ENCODE results near the gene TMEM134.
A peak's percentile ranks its signal among the peaks of the same experiment; 100 is the strongest.

TMEM134 gene

DNA sequence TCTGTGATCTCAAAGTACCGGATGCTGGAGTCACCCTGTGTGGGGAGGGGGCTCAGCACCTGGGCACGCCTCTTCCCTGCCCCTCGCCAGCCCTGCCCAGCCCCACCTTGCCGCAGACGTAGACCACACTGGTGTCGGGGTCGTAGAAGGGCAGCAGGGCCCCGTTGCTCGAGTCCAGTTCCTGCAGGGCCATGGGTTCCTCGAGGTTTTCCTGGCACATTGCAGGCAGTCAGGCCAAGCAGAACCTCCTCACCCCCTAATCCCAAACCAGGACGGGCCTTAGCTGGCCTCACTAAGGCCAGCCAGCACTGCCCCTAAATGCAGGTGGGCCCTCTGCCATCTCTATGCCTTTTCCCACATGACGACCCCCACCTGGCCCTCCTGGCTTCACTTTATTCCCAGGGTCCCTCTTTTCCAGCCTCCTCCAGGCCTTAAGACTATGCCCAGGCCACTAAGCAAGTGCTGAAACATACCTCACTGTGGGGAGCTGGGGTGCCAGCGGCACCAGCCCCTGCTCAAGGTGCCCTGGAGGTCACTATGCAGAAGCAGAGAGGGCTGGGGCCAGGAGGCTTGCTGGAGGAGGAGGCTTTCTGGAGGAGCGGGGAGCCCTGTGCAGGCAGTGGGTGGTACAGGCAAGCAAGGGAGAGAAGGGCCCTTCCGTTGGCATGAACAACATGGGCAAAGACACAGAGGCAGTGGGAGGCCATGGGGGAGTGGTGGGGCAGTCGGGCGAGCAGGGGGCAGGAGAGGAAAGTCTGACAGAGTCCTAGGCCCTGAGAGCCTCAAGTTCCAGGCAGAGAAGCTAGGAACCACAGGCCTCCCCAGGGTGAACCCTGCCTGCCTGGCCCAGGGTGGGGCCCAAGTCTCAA, 28.6 kb downstream of the TMEM134 start:
- peak overlapping the region; percentile 39 for H3K27ac Mint-ChIP-seq
- peaks cover 24% of the 10 kb centered on the region for H3K4me1 Mint-ChIP-seq
- no peak for DNase-seq
- H3K36me3 Mint-ChIP-seq (ENCODE audit: low read depth), result peaks cover 5% of the 10 kb centered on the region
- H3K9me3 Mint-ChIP-seq, result no peaks in the 10 kb centered on the region
- no peaks in the 10 kb centered on the region for H3K27me3 Mint-ChIP-seq (ENCODE audit: low read depth, poor library complexity)
- TF ChIP-seq, protein P1, sequence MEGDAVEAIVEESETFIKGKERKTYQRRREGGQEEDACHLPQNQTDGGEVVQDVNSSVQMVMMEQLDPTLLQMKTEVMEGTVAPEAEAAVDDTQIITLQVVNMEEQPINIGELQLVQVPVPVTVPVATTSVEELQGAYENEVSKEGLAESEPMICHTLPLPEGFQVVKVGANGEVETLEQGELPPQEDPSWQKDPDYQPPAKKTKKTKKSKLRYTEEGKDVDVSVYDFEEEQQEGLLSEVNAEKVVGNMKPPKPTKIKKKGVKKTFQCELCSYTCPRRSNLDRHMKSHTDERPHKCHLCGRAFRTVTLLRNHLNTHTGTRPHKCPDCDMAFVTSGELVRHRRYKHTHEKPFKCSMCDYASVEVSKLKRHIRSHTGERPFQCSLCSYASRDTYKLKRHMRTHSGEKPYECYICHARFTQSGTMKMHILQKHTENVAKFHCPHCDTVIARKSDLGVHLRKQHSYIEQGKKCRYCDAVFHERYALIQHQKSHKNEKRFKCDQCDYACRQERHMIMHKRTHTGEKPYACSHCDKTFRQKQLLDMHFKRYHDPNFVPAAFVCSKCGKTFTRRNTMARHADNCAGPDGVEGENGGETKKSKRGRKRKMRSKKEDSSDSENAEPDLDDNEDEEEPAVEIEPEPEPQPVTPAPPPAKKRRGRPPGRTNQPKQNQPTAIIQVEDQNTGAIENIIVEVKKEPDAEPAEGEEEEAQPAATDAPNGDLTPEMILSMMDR (IDR thresholded peaks at IDR 0.05), result no peak
- H3K4me3 Mint-ChIP-seq, result peak overlapping the region; percentile 52

DNA sequence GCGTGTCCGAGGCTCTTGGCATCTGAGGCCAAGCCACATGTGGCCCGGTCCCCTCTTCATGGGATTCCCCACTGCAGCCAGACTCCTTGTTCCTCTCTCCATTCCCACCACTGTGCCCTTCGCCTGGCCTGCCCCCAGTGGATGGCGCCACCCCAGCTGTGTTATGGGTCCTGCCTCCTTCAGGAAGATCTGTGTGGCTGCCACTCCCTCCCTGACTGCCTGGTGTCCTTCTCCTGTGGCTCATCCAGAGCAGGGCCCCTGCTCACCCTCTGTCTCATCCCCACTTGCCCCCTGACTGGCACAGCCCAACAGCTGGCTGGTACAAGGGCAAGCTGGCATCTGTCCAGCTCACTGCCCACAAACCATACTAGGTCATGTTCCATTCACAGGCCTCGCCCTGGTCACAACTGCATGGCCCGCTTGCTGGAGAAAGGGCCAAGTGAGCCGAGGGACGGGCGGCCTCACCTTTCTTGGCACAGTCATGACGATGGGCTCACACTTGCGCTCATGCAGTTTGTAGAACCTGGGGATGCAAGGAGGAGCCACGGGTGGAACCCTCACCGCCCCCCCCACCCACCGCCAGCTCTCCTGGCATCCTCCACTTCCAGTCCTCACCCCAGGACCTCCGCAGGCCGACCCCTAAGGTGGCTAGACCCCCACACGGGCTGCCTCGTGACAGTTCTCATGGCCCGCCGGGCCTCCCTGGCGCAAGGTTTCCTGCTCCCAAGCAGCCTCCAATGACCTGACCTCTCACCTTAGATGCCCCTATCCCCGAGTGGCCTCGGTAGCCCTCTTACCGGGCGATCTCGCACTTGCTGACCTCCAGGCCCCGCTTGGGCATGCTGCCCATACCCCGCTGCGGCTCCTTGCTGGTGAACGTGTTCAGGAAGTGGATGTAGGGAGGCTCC, 29.5 kb downstream of the TMEM134 start:
- DNase-seq, result no peak
- Mint-ChIP-seq H3K27me3 (ENCODE audit: low read depth, poor library complexity) (no peaks in the 10 kb centered on the region), H3K4me1 (peaks cover 15% of the 10 kb centered on the region), H3K4me3 (no peak overlapping the region), H3K36me3 (ENCODE audit: low read depth) (peaks cover 5% of the 10 kb centered on the region), H3K9me3 (no peaks in the 10 kb centered on the region), H3K27ac (peak overlapping the region; percentile 84)
- TF ChIP-seq, protein P1 (IDR thresholded peaks at IDR 0.05), result no peak

DNA sequence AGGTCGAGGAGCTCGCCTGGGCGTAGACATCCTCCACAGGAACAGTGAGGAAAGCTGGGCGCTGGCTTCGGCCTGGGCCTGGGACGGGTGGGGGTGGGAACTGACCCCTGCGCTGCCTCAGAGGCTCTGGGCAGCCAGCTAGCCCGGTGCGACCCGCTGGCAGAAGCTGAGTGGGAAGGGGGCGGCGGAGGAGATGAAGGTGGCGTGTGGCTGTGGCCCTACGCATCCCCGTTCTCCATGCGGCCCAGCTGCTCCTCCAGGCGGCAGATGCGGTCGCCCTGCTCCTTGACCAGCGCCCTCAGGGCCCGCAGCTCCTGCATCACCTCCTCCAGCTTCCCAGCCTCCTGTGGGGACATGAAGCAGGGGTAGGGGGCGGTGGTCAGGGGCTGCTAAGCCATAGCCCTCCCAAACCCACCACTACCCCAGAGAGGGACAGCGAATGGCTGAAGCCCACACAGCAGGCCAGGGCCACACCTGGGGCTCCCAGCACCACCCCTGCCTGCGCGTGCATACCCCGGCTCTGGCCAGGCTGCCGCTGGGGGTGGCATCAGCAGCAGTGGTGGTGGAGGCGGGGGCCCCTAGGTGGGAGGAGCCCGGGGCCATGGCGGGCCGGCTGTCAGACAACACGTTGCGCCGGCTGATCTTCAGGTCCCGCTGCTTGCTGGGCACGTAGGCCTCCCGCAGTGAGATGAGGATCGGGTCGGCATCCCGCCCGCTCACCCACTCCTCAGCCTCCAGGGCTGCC, 30.7 kb downstream of the TMEM134 start:
- Mint-ChIP-seq H3K27me3 (ENCODE audit: low read depth, poor library complexity) (no peaks in the 10 kb centered on the region), H3K4me3 (no peak overlapping the region), H3K9me3 (no peaks in the 10 kb centered on the region), H3K4me1 (peaks cover 15% of the 10 kb centered on the region), H3K36me3 (ENCODE audit: low read depth) (peaks cover 5% of the 10 kb centered on the region), H3K27ac (no peak overlapping the region)
- TF ChIP-seq, protein P1 (IDR thresholded peaks at IDR 0.05), result no peak
- DNase-seq, result no peak

DNA sequence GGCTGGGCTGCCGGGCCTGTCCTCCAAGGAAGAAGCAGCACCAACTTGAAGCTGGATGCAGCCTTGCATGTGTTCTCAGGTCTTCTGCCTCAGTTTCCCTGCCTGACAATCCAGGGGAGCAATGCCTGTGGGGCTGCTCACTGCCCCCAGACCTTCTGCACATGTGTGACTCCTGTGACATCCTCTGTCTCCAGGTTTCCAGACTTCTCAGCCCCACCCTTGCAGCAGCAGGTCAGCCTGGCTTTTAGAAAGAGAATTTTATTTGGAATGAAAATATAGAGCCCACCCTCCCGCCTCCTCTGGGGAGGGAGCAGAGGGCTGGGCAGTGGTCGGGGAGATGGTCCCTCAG, 31.3 kb downstream of the TMEM134 start:
- Mint-ChIP-seq H3K36me3 (ENCODE audit: low read depth) (peaks cover 5% of the 10 kb centered on the region), H3K27ac (no peak overlapping the region), H3K4me3 (no peak overlapping the region), H3K27me3 (ENCODE audit: low read depth, poor library complexity) (no peaks in the 10 kb centered on the region), H3K9me3 (no peaks in the 10 kb centered on the region), H3K4me1 (peaks cover 15% of the 10 kb centered on the region)
- DNase-seq, result no peak
- TF ChIP-seq, protein P1 (IDR thresholded peaks at IDR 0.05), result no peak

DNA sequence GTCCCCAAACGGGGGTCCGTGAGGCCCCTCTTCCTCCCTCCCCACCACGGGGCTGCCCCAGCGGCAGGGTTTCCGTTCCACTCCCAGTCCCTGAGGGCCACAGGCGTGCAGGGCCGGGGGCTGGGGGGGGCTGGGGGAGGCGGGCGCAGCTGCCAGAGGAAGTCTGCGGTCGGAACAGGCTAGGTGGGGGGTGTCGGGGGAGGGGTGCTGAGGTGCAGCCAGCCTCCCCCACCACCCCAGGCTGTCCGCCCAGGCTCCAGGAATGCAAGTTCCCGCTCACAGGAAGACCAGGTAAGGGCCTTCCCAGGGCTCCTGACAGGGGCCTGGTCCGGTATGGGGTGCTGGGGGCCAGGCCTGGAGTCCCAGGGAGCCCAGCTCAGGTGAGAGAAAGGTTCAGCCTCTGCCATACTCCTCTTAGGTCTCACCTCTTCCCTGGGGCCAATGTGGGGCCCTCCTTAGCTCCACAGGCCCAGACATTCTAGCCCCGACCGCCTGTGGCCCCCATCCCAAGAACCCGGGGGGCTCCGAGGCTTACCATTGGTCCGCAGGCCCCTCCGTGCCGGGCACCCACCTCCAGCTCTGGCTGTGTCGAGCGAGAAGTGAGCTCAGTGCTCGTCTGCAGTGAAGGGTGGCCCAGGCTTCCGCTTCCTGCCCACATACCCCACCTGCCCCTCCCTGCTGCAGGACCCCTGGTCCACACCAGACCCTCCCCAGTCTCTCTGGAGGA, 31.8 kb downstream of the TMEM134 start, which contains the start of gene PTPRCAP:
TSS of gene PTPRCAP (minus strand) at position 601 of the 727 bp plus-strand sequence. CDS start at position 538, 63 bp downstream.
- DNase-seq, result no peak
- Mint-ChIP-seq H3K27ac (peak within 1 kb of the TSS; percentile 43), H3K9me3 (no peaks in the 10 kb centered on the region), H3K27me3 (ENCODE audit: low read depth, poor library complexity) (no peaks in the 10 kb centered on the region), H3K4me1 (peaks cover 10% of the 10 kb centered on the region), H3K4me3 (no peak within 1 kb of the TSS), H3K36me3 (ENCODE audit: low read depth) (peaks cover 6% of the 10 kb centered on the region)
- TF ChIP-seq, protein P1 (IDR thresholded peaks at IDR 0.05), result no peak
